ENCODE measurements around the gene GBX1. TPM values are rescaled to one million over a fixed set of nuclear protein-coding genes. Genes with fewer than 3 reads are reported as not detected.

GBX1 gene
- total and polyA plus RNA-seq, 5 experiments from 2014 or later: not detected

DNA sequence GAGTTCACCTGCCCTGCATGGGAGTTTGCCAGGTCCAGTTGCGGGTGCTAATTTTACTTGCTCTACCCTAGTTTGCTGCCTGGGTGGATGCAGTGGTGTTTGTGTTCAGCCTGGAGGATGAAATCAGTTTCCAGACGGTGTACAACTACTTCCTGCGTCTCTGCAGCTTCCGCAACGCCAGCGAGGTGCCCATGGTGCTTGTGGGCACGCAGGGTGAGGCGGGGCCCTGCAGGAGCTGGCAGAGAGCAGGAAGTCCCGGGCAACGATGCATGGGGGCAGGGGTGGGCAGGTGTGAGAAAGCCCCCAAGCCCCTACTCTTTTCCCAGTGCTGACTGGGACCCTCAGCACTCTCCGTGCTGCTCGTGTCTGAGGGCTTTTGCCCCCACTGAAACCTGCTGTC is 49.9 kb downstream of the GBX1 start:
- Mint-ChIP-seq H3K27ac (peak overlapping the region; percentile 63 to 93 (median 86)), H3K36me3 (peaks cover 0 to 27% (median 0%) of the 10 kb centered on the region in 3 donors), H3K9me3 (no peaks in the 10 kb centered on the region), H3K4me1 (peaks cover 0 to 16% (median 9%) of the 10 kb centered on the region in 4 donors), H3K4me3 (peak overlapping the region; percentile 58 to 82 (median 72)), H3K27me3 (peaks cover 0 to 22% (median 2%) of the 10 kb centered on the region in 5 donors)
- ATAC-seq (peak; percentile 76 to 80), DNase-seq (peak in 6 of 10 donors; percentile 17 to 50 (median 39))
- POLR2A ChIA-PET: interaction anchor here (0.5 to 1.2 kb wide), 2 partner anchors 12 to 99 kb away, joined by 3 to 5 read pairs; no protein-coding TSS in a partner anchor

DNA sequence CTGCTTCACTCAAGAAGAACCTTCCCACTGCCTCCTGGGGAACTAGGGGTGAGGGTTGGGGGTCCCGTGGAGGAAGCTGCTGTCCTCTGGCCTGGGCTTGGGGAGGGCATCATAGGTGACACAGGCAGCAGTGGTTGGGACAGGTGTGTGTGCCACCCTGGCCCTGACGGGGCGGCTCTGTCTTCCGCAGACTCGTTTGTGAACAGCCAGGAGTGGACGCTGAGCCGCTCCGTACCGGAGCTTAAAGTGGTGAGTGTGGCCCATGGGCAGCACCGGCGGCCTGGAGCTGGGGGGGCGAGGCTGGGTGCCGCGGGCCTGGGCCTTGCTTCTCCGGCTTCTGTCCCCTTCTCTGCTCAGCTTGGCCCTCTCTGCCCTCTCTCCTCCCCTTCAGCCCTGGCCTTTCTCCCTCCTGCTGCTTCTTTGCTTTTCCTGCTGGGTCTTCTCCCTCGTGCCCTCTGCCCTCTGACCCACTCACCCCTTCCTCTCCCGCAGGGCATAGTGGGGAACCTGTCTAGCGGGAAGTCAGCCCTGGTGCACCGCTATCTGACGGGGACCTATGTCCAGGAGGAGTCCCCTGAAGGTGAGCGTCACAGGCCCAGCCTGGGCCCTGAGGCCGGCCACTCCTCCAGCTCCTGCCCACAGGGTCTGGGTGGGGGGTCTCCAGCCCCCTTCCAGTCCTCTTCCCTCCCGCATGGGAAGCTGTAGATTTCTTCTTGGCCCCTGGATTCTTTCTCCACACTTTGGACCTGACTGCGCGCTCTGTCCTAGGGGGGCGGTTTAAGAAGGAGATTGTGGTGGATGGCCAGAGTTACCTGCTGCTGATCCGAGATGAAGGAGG is 50.7 kb downstream of the GBX1 start:
- POLR2A ChIA-PET: interaction anchor here (0.5 to 1.2 kb wide), 2 partner anchors 11 to 99 kb away, joined by 3 to 5 read pairs; no protein-coding TSS in a partner anchor
- Mint-ChIP-seq H3K4me3 (peak overlapping the region; percentile 58 to 82 (median 72)), H3K27ac (peak overlapping the region; percentile 63 to 93 (median 86)), H3K4me1 (peaks cover 0 to 16% (median 8%) of the 10 kb centered on the region in 4 donors), H3K36me3 (peaks cover 0 to 27% (median 0%) of the 10 kb centered on the region in 3 donors), H3K9me3 (no peaks in the 10 kb centered on the region), H3K27me3 (peaks cover 0 to 28% (median 2%) of the 10 kb centered on the region in 5 donors)
- ATAC-seq (no peak), DNase-seq (no peak)

DNA sequence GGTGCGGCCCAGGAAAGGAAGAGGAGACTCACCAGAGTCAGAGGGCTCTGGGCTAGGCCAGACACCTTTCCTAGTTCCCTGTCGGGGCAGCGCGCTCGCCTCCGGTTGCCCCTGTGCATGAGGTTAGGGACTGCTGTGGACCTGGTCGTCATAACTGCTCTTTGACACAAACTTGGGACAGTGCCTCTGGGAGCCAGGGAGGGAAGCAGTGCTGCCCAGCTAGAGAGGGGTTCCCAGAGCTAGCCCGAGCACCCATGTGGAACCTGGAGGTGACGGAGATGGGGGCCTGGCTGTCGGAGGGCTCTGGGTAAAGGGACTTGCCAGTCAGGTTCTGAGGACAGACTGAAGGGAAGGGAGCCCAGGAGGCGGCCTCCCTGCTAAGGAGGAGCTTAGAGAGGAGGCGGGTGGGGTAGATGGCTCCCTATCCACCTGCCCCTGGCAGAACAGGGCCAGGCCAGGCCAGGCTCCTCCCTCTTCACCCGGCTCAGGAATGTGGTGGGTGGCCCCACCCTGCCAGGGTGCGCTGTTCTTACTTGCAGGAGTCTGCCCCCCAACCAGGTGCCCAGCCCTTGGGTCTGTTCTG is 51.6 kb downstream of the GBX1 start:
- POLR2A ChIA-PET: no interaction called here
- H3K27ac Mint-ChIP-seq: peak overlapping the region in 5 of 10 donors; percentile 47 to 91 (median 77)
- H3K4me1 Mint-ChIP-seq: peaks cover 0 to 16% (median 8%) of the 10 kb centered on the region in 4 donors
- no peaks in the 10 kb centered on the region for H3K9me3 Mint-ChIP-seq
- ATAC-seq: peak; percentile 11 to 24
- no peak for DNase-seq
- peak overlapping the region; percentile 37 to 84 (median 62) for H3K4me3 Mint-ChIP-seq
- peaks cover 0 to 28% (median 2%) of the 10 kb centered on the region in 5 donors for H3K27me3 Mint-ChIP-seq
- H3K36me3 Mint-ChIP-seq: peaks cover 0 to 21% (median 0%) of the 10 kb centered on the region in 3 donors

DNA sequence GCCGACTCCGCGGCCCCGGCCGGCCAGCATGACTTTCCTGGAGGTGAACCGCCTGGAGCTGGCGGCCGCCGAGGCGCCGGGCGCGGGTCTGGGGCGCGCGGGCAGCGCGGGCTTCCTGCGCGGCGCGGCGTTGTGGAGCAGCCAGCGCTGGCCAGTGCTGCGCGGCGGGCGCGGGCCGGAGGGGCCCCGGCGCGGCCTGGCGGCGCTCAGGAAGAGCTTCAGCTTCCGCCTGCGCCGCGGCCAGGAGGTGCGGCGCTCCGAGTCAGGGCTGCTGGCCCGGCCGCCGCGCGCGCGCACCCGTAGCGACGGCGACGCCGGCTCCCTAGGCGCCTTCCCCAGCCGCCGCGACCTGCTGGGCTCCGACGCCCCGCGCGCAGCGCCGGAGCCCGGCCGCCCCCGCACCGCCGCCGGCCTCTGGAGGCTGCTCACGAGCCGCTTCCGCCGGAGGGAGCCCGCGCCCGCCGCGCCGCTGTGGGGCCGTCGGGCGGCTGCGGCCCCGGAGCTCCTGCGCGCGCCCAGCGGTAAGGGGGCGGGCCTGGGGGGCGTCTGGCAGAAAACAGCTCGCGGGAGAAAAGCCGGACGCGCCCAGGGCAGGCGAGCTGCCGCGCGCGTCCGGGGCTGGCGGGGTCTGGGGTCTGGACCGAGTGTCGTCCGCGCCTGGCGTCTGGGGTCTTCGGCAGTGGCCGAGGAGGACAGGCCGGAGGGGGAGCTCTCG is 52.2 kb downstream of the GBX1 start:
- Mint-ChIP-seq H3K9me3 (no peaks in the 10 kb centered on the region), H3K27me3 (peaks cover 0 to 28% (median 2%) of the 10 kb centered on the region in 5 donors), H3K27ac (peak overlapping the region in 5 of 10 donors; percentile 47 to 91 (median 77)), H3K4me1 (peaks cover 0 to 18% (median 8%) of the 10 kb centered on the region in 4 donors), H3K36me3 (peaks cover 0 to 14% (median 0%) of the 10 kb centered on the region in 3 donors), H3K4me3 (peak overlapping the region; percentile 37 to 84 (median 62))
- ATAC-seq (peak; percentile 50 to 60), DNase-seq (peak in 5 of 10 donors; percentile 18 to 38 (median 22))
- POLR2A ChIA-PET: no interaction called here

DNA sequence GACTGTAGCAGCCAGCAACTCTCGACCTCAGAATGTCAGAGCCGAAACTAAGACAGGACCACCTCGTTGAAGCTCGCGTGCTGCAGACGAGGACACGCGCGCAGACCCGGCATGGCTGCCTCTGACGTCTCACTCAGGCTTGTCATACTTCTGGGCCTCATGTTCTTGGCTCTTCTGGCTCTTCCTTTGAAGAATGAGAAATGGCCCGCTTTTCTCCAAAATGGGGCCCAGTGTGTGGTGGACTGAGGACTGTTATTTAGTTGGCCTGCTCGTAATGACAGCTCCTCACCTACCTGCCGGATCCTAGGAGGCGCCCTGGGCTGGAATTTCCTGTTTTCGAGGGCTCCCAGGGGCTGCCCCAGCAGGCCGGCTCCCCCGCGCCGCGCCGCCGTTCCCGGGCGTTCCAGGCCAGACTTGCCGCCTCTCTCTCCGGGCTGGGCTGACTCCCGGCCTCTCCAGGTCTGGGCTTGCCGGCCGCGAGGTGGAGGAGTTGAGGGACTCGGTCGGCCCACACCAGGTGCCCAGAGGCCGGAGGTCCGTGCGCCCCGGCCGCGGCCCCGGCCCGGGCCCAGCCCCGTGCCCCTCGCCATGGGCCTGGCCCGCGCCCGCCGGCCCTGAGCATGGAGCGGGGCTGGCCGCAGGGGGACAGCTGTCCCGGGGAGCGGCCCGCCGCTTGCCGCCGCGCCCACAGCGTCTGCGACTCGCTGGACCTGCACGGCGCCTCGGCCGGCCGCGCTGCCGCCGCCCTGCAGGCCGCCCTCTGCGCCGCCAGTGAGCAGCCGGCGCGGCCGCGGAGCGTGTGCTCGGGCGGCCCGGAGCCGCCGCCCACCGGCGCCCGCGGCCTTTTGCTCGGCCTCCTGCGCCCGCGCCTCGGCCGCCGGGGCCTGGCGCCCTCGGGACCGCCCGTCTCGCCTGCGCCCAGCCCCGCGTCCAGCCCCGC is 53.1 kb downstream of the GBX1 start:
- POLR2A ChIA-PET: no interaction called here
- Mint-ChIP-seq H3K36me3 (peaks cover 0 to 8% (median 0%) of the 10 kb centered on the region in 3 donors), H3K9me3 (no peaks in the 10 kb centered on the region), H3K27ac (no peak overlapping the region), H3K4me3 (peak overlapping the region in 8 of 10 donors; percentile 30 to 69 (median 50)), H3K4me1 (peaks cover 0 to 18% (median 7%) of the 10 kb centered on the region in 4 donors), H3K27me3 (peaks cover 0 to 28% (median 2%) of the 10 kb centered on the region in 5 donors)
- ATAC-seq (peak in 1 of 2 donors; percentile 3), DNase-seq (no peak)

DNA sequence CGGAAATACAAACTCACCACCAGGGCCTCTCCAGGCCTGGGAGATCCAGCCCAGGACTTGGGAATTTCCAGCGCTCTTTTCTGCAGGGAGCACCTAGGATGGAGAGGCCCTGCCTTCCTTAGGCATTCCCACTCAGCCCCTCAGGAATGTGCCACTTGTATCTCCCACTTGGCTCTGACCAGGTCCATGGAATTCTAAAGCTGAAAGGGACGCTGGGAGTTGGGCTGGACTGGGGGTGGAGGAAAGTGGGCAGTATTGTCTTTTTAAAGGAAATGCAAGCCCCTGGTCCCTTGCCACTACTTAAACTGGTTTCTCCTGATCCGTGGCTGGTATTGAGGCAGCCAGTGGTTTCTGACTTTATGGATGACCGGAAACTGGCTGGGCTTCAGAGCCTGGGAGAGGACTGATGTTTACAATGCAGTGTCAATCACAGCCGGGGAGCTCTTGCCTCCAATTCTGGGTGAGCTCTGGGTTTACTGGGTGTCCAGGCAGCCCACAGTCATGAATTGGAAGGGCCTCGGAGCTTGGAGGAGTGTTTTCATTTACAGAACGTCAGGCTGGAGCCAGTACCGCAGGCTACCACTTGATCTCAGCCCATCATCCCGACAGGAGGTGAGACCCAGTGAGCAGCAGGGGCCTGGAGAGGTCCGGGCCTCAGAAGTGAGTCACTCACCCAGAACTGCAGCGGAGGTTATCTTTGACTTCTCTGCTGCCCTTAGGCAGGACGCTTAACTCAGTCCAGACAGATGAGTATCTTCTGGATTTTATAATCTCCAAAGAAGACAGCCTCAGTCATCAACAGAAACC is 53.9 kb downstream of the GBX1 start:
- Mint-ChIP-seq H3K9me3 (no peaks in the 10 kb centered on the region), H3K27me3 (peaks cover 0 to 28% (median 0%) of the 10 kb centered on the region in 5 donors), H3K4me3 (peak overlapping the region in 8 of 10 donors; percentile 36 to 69 (median 50)), H3K27ac (no peak overlapping the region), H3K4me1 (peaks cover 0 to 16% (median 5%) of the 10 kb centered on the region in 4 donors), H3K36me3 (peaks cover 0 to under 1% (median 0%) of the 10 kb centered on the region in 3 donors)
- POLR2A ChIA-PET: no interaction called here
- DNase-seq (no peak), ATAC-seq (no peak)

DNA sequence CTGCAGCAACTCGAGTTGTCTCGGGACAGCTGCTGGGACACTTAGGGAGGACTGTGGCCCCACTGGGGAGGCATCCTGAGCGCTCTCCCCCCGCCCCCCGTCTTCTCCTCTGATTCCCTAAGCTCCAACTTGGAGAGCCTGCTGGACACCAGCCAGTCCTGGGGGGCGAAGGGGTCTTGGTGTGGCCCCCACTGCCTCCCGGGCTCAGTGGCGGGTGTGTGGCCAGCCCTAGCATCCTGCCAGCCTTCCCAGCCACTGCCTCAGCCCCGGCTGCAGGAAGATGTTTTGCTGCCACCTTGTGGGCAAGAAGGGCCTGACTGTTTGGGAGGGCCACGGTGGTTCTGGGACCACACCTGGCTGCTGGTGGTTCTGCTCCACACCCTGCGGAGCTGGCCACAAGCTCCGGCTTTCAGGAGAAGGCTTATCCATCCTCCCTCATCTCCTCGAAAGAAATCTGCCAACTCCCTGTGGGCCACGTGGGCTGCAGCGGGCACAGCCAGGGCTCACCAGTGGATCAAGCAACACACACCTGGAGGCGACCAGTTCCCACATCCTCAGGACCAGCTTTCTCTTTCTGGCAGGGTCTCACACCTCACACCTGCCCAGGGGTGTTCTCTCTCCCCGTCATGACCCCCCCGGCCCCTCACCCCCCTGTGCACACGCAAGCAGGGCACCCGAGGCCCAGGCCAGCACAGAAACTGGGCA is 56.4 kb downstream of the GBX1 start:
- DNase-seq (peak; percentile 58 to 87 (median 72)), ATAC-seq (peak; percentile 70 to 81)
- H3K4me3 Mint-ChIP-seq: no peak overlapping the region

DNA sequence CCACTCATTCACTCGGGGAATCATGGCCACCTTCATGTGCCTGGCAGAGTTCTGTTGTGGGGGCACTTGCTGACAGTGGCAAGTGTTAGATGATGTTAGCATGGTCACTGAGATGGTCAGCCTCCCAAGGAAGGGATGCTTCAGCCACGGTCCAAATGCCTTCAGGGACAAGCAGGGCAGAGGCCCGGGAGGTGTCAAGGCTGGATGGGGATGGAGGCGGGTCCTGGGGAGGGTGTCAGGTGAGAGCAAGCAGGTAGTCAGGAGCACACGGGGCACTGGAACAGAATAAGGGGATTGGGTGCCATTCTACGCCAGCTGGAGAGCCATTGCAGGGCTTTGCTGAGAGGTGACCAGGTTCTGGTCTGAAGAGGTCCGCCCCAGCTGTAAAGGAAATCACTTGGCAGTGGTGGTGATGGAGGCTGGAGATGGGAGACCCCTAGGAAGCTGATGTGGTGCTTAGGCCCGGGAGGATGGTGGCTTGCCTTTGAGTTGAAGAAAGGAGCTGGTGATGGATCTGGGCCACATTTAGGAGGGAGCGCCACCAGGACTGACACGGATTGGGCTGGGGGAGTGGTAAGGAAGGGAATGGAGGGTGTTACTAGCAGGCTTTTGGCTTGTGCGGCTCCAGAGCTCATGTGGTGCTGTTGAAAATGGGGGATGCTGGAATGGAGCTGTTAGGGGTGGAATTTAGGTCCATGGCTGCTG is 57.1 kb downstream of the GBX1 start:
- peak overlapping the region in 2 of 10 donors; percentile 77 to 79 for H3K27ac Mint-ChIP-seq
- no peak overlapping the region for H3K4me3 Mint-ChIP-seq
- DNase-seq: no peak

More for the DNA sequence above, 56.4 kb downstream of the GBX1 start:
- no peak overlapping the region for H3K27ac Mint-ChIP-seq
- H3K27me3 Mint-ChIP-seq: peaks cover 0 to 27% (median 0%) of the 10 kb centered on the region in 5 donors
- H3K9me3 Mint-ChIP-seq: no peaks in the 10 kb centered on the region
- H3K36me3 Mint-ChIP-seq: no peaks in the 10 kb centered on the region
- POLR2A ChIA-PET: interaction anchor here (0.6 to 1.2 kb wide), 3 partner anchors 33 to 147 kb away, joined by 3 read pairs; no protein-coding TSS in a partner anchor
- H3K4me1 Mint-ChIP-seq: peaks cover 0 to 8% (median 3%) of the 10 kb centered on the region in 4 donors

DNA sequence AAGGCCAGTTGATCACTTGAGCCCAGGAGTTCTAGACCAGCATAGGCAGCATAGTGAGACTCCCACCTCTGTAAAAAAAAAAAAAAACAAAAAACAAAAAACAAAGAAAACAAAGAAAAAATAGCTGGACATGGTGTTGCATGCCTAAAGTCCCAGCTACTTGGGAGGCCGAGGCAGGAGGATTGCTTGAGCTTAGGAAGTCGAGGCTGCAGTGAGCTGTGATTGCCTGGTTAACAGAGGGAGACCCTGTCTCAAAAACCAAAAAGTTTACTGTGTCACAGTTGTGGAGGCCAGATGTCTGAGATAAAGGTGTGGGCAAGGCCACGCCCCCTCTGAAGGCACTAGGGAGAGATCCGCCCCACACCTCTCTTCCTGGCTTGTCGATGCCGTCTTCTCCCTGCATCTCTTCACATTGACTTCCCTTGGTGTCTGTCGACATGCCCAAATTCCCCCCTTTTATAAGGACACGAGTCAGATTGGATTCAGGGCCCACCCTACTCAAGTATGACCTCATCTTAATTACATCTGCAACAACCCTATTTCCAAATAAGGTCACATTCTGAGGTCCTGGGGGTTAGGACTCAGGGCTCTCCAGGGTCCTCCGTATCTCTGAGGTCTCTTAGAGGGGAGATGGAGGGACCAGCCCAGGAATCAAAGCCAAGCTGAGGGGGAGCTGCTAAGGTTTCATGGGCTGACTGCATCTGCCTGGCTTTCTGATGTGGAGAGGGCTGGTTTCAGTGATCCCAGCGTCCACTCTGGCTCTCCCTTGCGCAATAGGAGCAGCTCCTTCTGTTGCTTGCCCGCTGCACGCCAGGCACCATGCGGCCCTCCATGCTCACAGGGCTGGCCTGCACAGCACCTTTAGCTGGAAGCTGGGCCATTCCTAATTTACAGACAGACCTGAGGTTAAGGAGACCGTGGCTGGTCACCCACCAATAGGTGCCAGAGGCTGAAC is 58.1 kb downstream of the GBX1 start:
- Mint-ChIP-seq H3K36me3 (peaks cover 0 to 3% (median 0%) of the 10 kb centered on the region in 3 donors), H3K4me3 (no peak overlapping the region), H3K27ac (peak overlapping the region in 2 of 10 donors; percentile 3 to 24), H3K9me3 (no peaks in the 10 kb centered on the region), H3K27me3 (peaks cover 0 to 22% (median 0%) of the 10 kb centered on the region in 5 donors), H3K4me1 (peaks cover 2 to 5% (median 5%) of the 10 kb centered on the region in 4 donors)
- DNase-seq (no peak), ATAC-seq (no peak)
- POLR2A ChIA-PET: interaction anchor here (0.6 kb wide), 2 partner anchors 35 to 96 kb away, joined by 3 to 4 read pairs; no protein-coding TSS in a partner anchor

More for the DNA sequence above, 57.1 kb downstream of the GBX1 start:
- H3K27me3 Mint-ChIP-seq: peaks cover 0 to 22% (median 0%) of the 10 kb centered on the region in 5 donors
- H3K36me3 Mint-ChIP-seq: no peaks in the 10 kb centered on the region
- POLR2A ChIA-PET: no interaction called here
- ATAC-seq: no peak
- H3K9me3 Mint-ChIP-seq: no peaks in the 10 kb centered on the region
- peaks cover 0 to 5% (median under 1%) of the 10 kb centered on the region in 4 donors for H3K4me1 Mint-ChIP-seq
